Upper lobe of left lung (tissue), 6 donors: Measurements from ENCODE around the gene ASPA. TPM values are rescaled to one million over a fixed set of nuclear protein-coding genes. Genes with fewer than 3 reads are reported as not detected.

ENCODE experiments used
- ATAC-seq, 2 donors: fragments of 200-7000 bp; cut with Tn5 transposase; one replicate each; pipeline ENCODE4 v1.9.1; 2022; ENCODE audit warnings: mild to moderate bottlenecking in 2 of 2, moderate library complexity in 2 of 2; ENCODE audit not compliant: low FRiP score in 2 of 2
- DNase-seq, 2 donors: peaks; one replicate each; pipeline ENCODE4 v3.0.0-alpha.2; 2019 to 2020
- H3K27ac ChIP-seq, 4 donors: fragments of 200-600 bp; sonication (generic); one replicate each; pipeline ENCODE4 v1.5.1; 2016 to 2019
- H3K27me3 ChIP-seq, 4 donors: fragments of 200-600 bp; sonication (generic); one replicate each; pipeline ENCODE4 v1.5.1; 2017 to 2019
- H3K36me3 ChIP-seq, 4 donors: fragments of 200-600 bp; sonication (generic); one replicate each; pipeline ENCODE4 v1.5.1; 2016 to 2019
- H3K4me1 ChIP-seq, 4 donors: fragments of 200-600 bp; sonication (generic); one replicate each; pipeline ENCODE4 v1.5.1; 2018 to 2019
- H3K4me3 ChIP-seq, 4 donors: fragments of 200-600 bp; sonication (generic); one replicate each; pipeline ENCODE4 v1.5.1; 2017 to 2019; ENCODE audit warnings: mild to moderate bottlenecking in 2 of 4, moderate library complexity in 1 of 4
- H3K9me3 ChIP-seq, 4 donors: fragments of 200-600 bp; sonication (generic); one replicate each; pipeline ENCODE4 v1.5.1; 2018 to 2019
- CTCF ChIP-seq, 6 experiments: fragments of 450-650 bp in 4 of 6; fragments of 200-600 bp in 2 of 6; sonication (generic) in 2 of 6; IDR thresholded peaks; one replicate each; pipeline ENCODE4 v1.5.1; 2016 to 2019; ENCODE audit warnings: antibody characterized with exemption in 6 of 6
- EP300 ChIP-seq, 4 donors: sonication (generic); formaldehyde crosslinking; IDR thresholded peaks; one replicate each; pipeline ENCODE4 v1.5.1; 2017; ENCODE audit warnings: antibody characterized with exemption in 4 of 4, control low read depth in 2 of 4
- POLR2A ChIP-seq, 4 donors: fragments of 450-650 bp; IDR thresholded peaks; one replicate each; pipeline ENCODE4 v1.5.1; 2016 to 2017; ENCODE audit warnings: antibody characterized with exemption in 4 of 4, mild to moderate bottlenecking in 2 of 4
- POLR2AphosphoS5 ChIP-seq, 2 donors: sonication (generic); formaldehyde crosslinking; IDR thresholded peaks; one replicate each; pipeline ENCODE4 v1.5.1; 2017; ENCODE audit warnings: antibody characterized with exemption in 2 of 2
- WGBS, 2 donors: methylation state at CpG; one replicate each; pipeline ENCODE4 v1.1.5; 2017 to 2018; 5-methylcytosine and 5-hydroxymethylcytosine counted together
- total RNA-seq, 6 donors: library from RNA; depleted of rRNA in 4 of 6; stranded (reverse); fragments of >200 nt in 4 of 6; gene quantifications; one replicate each; pipeline versions ENCODE4 v1.1.0 to v1.2.1, GENCODE V29; 2016 to 2021
- donor health status: DM: no; HTN: no; CAD: no; lungs with moderate emphysema.
- donor health status: DM: no; HTN: yes; CAD: no; lungs with severe emphysema.

ASPA gene
- total RNA-seq, 6 donors from 2014 or later: 0.76 to 7.6 (median 1.2) TPM

- DNase-seq: no peak
- no peak for ATAC-seq
- Histone ChIP-seq H3K36me3 (no peaks in the 10 kb centered on the region), H3K27me3 (no peaks in the 10 kb centered on the region), H3K9me3 (no peaks in the 10 kb centered on the region), H3K4me3 (no peak overlapping the region), H3K27ac (no peak overlapping the region), H3K4me1 (no peaks in the 10 kb centered on the region)
- 88 to 92% methylated on average over 5 of the region's 5 CpGs for WGBS, 2 donors
- no peak for TF ChIP-seq POLR2AphosphoS5 (IDR thresholded peaks at IDR 0.05)
- TF ChIP-seq POLR2A (IDR thresholded peaks at IDR 0.05): no peak
- TF ChIP-seq CTCF (IDR thresholded peaks at IDR 0.05): no peak
- no peak for TF ChIP-seq EP300 (IDR thresholded peaks at IDR 0.05)
These were observed 51.7 kb downstream of the ASPA start for GRCh38 chr17:3527468-3527867.

- Histone ChIP-seq H3K9me3 (no peaks in the 10 kb centered on the region), H3K4me3 (no peak overlapping the region), H3K4me1 (no peaks in the 10 kb centered on the region), H3K27ac (no peak overlapping the region), H3K36me3 (no peaks in the 10 kb centered on the region), H3K27me3 (no peaks in the 10 kb centered on the region)
- TF ChIP-seq POLR2AphosphoS5 (IDR thresholded peaks at IDR 0.05) (no peak), CTCF (IDR thresholded peaks at IDR 0.05) (no peak), EP300 (IDR thresholded peaks at IDR 0.05) (no peak), POLR2A (IDR thresholded peaks at IDR 0.05) (no peak)
- ATAC-seq (no peak), DNase-seq (no peak)
- WGBS, 2 donors: 89 to 90% methylated on average over 4 to 8 of the region's 8 CpGs
These were observed 52.1 kb downstream of the ASPA start for GRCh38 chr17:3527896-3528295.

- Histone ChIP-seq H3K4me3 (no peak overlapping the region), H3K27me3 (no peaks in the 10 kb centered on the region), H3K27ac (no peak overlapping the region), H3K9me3 (no peaks in the 10 kb centered on the region), H3K4me1 (no peaks in the 10 kb centered on the region), H3K36me3 (no peaks in the 10 kb centered on the region)
- 72 to 83% methylated on average over 14 of the region's 14 CpGs for WGBS, 2 donors
- ATAC-seq: no peak
- DNase-seq: no peak
- TF ChIP-seq POLR2AphosphoS5 (IDR thresholded peaks at IDR 0.05): no peak
- TF ChIP-seq CTCF (IDR thresholded peaks at IDR 0.05): no peak
- no peak for TF ChIP-seq POLR2A (IDR thresholded peaks at IDR 0.05)
- TF ChIP-seq EP300 (IDR thresholded peaks at IDR 0.05): no peak
These were observed 52.6 kb downstream of the ASPA start for GRCh38 chr17:3528403-3528851.

- Histone ChIP-seq H3K27me3 (no peaks in the 10 kb centered on the region), H3K27ac (no peak overlapping the region), H3K4me3 (no peak overlapping the region), H3K9me3 (no peaks in the 10 kb centered on the region), H3K36me3 (no peaks in the 10 kb centered on the region), H3K4me1 (no peaks in the 10 kb centered on the region)
- no peak for DNase-seq
- 57 to 60% methylated on average over 5 to 11 of the region's 11 CpGs for WGBS, 2 donors
- TF ChIP-seq EP300 (IDR thresholded peaks at IDR 0.05): no peak
- no peak for TF ChIP-seq POLR2AphosphoS5 (IDR thresholded peaks at IDR 0.05)
- no peak for TF ChIP-seq CTCF (IDR thresholded peaks at IDR 0.05)
- no peak for TF ChIP-seq POLR2A (IDR thresholded peaks at IDR 0.05)
- ATAC-seq: no peak
These were observed 53.2 kb downstream of the ASPA start for GRCh38 chr17:3528880-3529511.
